Tibial nerve (tissue), 4 donors: ENCODE data around the gene ZDHHC19.

ENCODE experiments used
- CTCF ChIP-seq, 5 experiments: fragments of 200-600 bp in 3 of 5; fragments of 450-650 bp in 2 of 5; sonication (generic) in 3 of 5; IDR thresholded peaks; one replicate each; pipeline ENCODE4 v1.5.1; 2016 to 2019; ENCODE audit warnings: antibody characterized with exemption in 5 of 5, mild to moderate bottlenecking in 3 of 5, moderate library complexity in 2 of 5
- EP300 ChIP-seq, 2 donors: sonication (generic); formaldehyde crosslinking; IDR thresholded peaks; one replicate each; pipeline ENCODE4 v1.6.1; 2017; ENCODE audit warnings: antibody characterized with exemption in 2 of 2, mild to moderate bottlenecking in 1 of 2
- POLR2A ChIP-seq, 2 donors: fragments of 450-650 bp; IDR thresholded peaks; one replicate each; pipeline ENCODE4 v1.6.1; 2017; ENCODE audit warnings: antibody characterized with exemption in 2 of 2, mild to moderate bottlenecking in 2 of 2, moderate library complexity in 2 of 2

DNA sequence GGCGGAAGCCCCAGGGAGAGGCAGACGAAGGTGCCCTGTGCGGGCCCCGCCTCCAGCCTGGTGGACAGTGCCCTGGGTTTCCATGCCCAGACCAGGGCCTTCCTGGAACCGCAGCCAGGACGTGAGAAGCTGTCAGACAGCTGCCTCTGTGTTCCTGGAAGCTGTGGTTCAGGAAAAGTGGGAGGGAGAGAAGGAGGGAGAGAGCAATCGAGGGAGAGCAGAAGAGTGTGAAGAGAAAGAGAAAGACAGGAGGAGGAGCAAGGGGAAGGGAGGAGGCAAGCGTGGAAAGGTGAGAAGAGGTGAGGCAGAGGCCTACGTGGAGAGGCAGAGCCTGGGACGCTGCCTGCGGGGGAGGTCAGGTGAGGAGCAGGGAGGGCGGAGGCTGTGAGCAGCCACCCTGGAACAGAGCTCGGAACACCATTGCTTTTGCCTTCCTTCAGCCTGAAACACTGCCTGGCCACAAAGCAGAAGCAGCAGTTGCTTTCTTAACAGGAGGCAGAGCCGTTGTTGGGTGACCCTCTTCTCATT is 18.6 kb downstream of the ZDHHC19 start:
- TF ChIP-seq CTCF (IDR thresholded peaks at IDR 0.05), result no peak
- no peak for TF ChIP-seq EP300 (IDR thresholded peaks at IDR 0.05)
- TF ChIP-seq POLR2A (IDR thresholded peaks at IDR 0.05), result no peak
